Muscle layer of duodenum (tissue), 2 donors: ENCODE measurements around the gene GRIK2.

ENCODE experiments used
- H3K27ac ChIP-seq: one replicate; pipeline ENCODE4 v1.7.0; 2013; ENCODE audit warnings: mild to moderate bottlenecking, low read length
- H3K27me3 ChIP-seq: one replicate; pipeline ENCODE4 v1.7.0; 2013; ENCODE audit warnings: low read depth, mild to moderate bottlenecking, control low read depth, low read length
- H3K36me3 ChIP-seq, 2 donors: one replicate each; pipeline ENCODE4 v1.7.0; 2013; ENCODE audit warnings: low read length in 2 of 2, control low read depth in 1 of 2, mild to moderate bottlenecking in 1 of 2; ENCODE audit not compliant: insufficient read depth in 2 of 2, control insufficient read depth in 1 of 2
- H3K4me1 ChIP-seq, 2 donors: one replicate each; pipeline ENCODE4 v1.7.0; 2013; ENCODE audit warnings: low read length in 2 of 2, mild to moderate bottlenecking in 2 of 2, control low read depth in 1 of 2, moderate library complexity in 1 of 2; ENCODE audit not compliant: insufficient read depth in 2 of 2, control insufficient read depth in 1 of 2
- H3K4me3 ChIP-seq, 2 donors: one replicate each; pipeline ENCODE4 v1.7.0; 2013; ENCODE audit warnings: low read length in 2 of 2, low read depth in 1 of 2, mild to moderate bottlenecking in 1 of 2
- H3K9me3 ChIP-seq, 2 donors: one replicate each; pipeline ENCODE4 v1.7.0; 2013; ENCODE audit warnings: low read length in 2 of 2, control low read depth in 1 of 2, mild to moderate bottlenecking in 1 of 2; ENCODE audit not compliant: control insufficient read depth in 1 of 2
- donor health status: healthy.

Gene GRIK2

GRCh38 chr6:101433141-101433540 lies 39.6 kb downstream of the GRIK2 start:
- no peak overlapping the region for H3K27ac ChIP-seq
- H3K9me3 ChIP-seq, result no peaks in the 10 kb centered on the region
- no peaks in the 10 kb centered on the region for H3K4me1 ChIP-seq
- no peaks in the 10 kb centered on the region for H3K36me3 ChIP-seq
- H3K4me3 ChIP-seq, result no peak overlapping the region
- no peaks in the 10 kb centered on the region for H3K27me3 ChIP-seq

GRCh38 chr6:101434601-101435000 lies 41.1 kb downstream of the GRIK2 start:
- Histone ChIP-seq H3K27me3 (no peaks in the 10 kb centered on the region), H3K27ac (no peak overlapping the region)

GRCh38 chr6:101435038-101435437 lies 41.5 kb downstream of the GRIK2 start:
- H3K4me3 ChIP-seq, result no peak overlapping the region
- H3K36me3 ChIP-seq, result no peaks in the 10 kb centered on the region
- no peaks in the 10 kb centered on the region for H3K4me1 ChIP-seq
- no peaks in the 10 kb centered on the region for H3K27me3 ChIP-seq
- H3K9me3 ChIP-seq, result no peaks in the 10 kb centered on the region
- no peak overlapping the region for H3K27ac ChIP-seq

More at GRCh38 chr6:101434601-101435000, 41.1 kb downstream of the GRIK2 start:
- Histone ChIP-seq H3K4me3 (no peak overlapping the region), H3K4me1 (no peaks in the 10 kb centered on the region), H3K9me3 (no peaks in the 10 kb centered on the region), H3K36me3 (no peaks in the 10 kb centered on the region)

GRCh38 chr6:101439790-101440189 lies 46.3 kb downstream of the GRIK2 start:
- H3K9me3 ChIP-seq, result no peaks in the 10 kb centered on the region
- H3K27ac ChIP-seq, result no peak overlapping the region
- no peaks in the 10 kb centered on the region for H3K4me1 ChIP-seq
- H3K27me3 ChIP-seq, result no peaks in the 10 kb centered on the region
- no peaks in the 10 kb centered on the region for H3K36me3 ChIP-seq
- H3K4me3 ChIP-seq, result no peak overlapping the region

GRCh38 chr6:101443315-101443714 lies 49.8 kb downstream of the GRIK2 start:
- Histone ChIP-seq H3K4me3 (no peak overlapping the region), H3K27me3 (no peaks in the 10 kb centered on the region), H3K9me3 (no peaks in the 10 kb centered on the region), H3K27ac (no peak overlapping the region), H3K4me1 (no peaks in the 10 kb centered on the region), H3K36me3 (no peaks in the 10 kb centered on the region)

GRCh38 chr6:101444717-101445116 lies 51.2 kb downstream of the GRIK2 start:
- no peaks in the 10 kb centered on the region for H3K4me1 ChIP-seq
- no peaks in the 10 kb centered on the region for H3K36me3 ChIP-seq
- no peak overlapping the region for H3K27ac ChIP-seq
- H3K4me3 ChIP-seq, result no peak overlapping the region
- H3K9me3 ChIP-seq, result no peaks in the 10 kb centered on the region
- H3K27me3 ChIP-seq, result no peaks in the 10 kb centered on the region

- Histone ChIP-seq H3K36me3 (no peaks in the 10 kb centered on the region), H3K9me3 (no peaks in the 10 kb centered on the region)
These were observed 52.0 kb downstream of the GRIK2 start for GRCh38 chr6:101445527-101445926.

GRCh38 chr6:101450901-101451300 lies 57.4 kb downstream of the GRIK2 start:
- Histone ChIP-seq H3K36me3 (no peaks in the 10 kb centered on the region), H3K27ac (no peak overlapping the region), H3K4me1 (no peaks in the 10 kb centered on the region), H3K9me3 (no peaks in the 10 kb centered on the region), H3K4me3 (no peak overlapping the region), H3K27me3 (no peaks in the 10 kb centered on the region)

More at GRCh38 chr6:101445527-101445926, 52.0 kb downstream of the GRIK2 start:
- Histone ChIP-seq H3K4me3 (no peak overlapping the region), H3K4me1 (no peaks in the 10 kb centered on the region), H3K27me3 (no peaks in the 10 kb centered on the region), H3K27ac (no peak overlapping the region)

GRCh38 chr6:101451981-101452380 lies 58.5 kb downstream of the GRIK2 start:
- Histone ChIP-seq H3K4me3 (no peak overlapping the region), H3K4me1 (no peaks in the 10 kb centered on the region), H3K27me3 (no peaks in the 10 kb centered on the region), H3K36me3 (no peaks in the 10 kb centered on the region), H3K9me3 (no peaks in the 10 kb centered on the region), H3K27ac (no peak overlapping the region)

- Histone ChIP-seq H3K27ac (no peak overlapping the region), H3K36me3 (no peaks in the 10 kb centered on the region), H3K4me3 (no peak overlapping the region), H3K9me3 (no peaks in the 10 kb centered on the region), H3K4me1 (no peaks in the 10 kb centered on the region), H3K27me3 (no peaks in the 10 kb centered on the region)
These were observed 59.7 kb downstream of the GRIK2 start for GRCh38 chr6:101453221-101453620.

- H3K27ac ChIP-seq, result no peak overlapping the region
- no peaks in the 10 kb centered on the region for H3K36me3 ChIP-seq
- H3K9me3 ChIP-seq, result no peaks in the 10 kb centered on the region
- H3K27me3 ChIP-seq, result no peaks in the 10 kb centered on the region
- H3K4me3 ChIP-seq, result no peak overlapping the region
- H3K4me1 ChIP-seq, result no peaks in the 10 kb centered on the region
These were observed 60.7 kb downstream of the GRIK2 start for GRCh38 chr6:101454106-101454676.

- Histone ChIP-seq H3K36me3 (no peaks in the 10 kb centered on the region), H3K4me1 (no peaks in the 10 kb centered on the region), H3K27ac (no peak overlapping the region), H3K4me3 (no peak overlapping the region), H3K27me3 (no peaks in the 10 kb centered on the region), H3K9me3 (peaks cover 0 to 2% of the 10 kb centered on the region in 2 donors)
These were observed 64.8 kb downstream of the GRIK2 start for GRCh38 chr6:101458336-101458735.
